ENCODE data around the gene UGDH. TPM values are rescaled to one million over a fixed set of nuclear protein-coding genes. Genes with fewer than 3 reads are reported as not detected.

UGDH gene
- total RNA-seq, 2 experiments from 2014 or later: 17.5 to 18.2 TPM

- H3K4me3 Mint-ChIP-seq: no peak overlapping the region
- H3K27me3 Mint-ChIP-seq: peaks cover 6% of the 10 kb centered on the region
- no peaks in the 10 kb centered on the region for H3K9me3 Mint-ChIP-seq
- no peak for DNase-seq
- POLR2A ChIA-PET: no interaction called here
- H3K4me1 Mint-ChIP-seq: no peaks in the 10 kb centered on the region
- peaks cover 10% of the 10 kb centered on the region for H3K36me3 Mint-ChIP-seq
- ATAC-seq (ENCODE audit: low read depth): no peak
- H3K27ac Mint-ChIP-seq: no peak overlapping the region
These were observed 29.1 kb downstream of the UGDH start for GRCh38 chr4:39497909-39498726.

- peaks cover 6% of the 10 kb centered on the region for H3K27me3 Mint-ChIP-seq
- H3K4me1 Mint-ChIP-seq: no peaks in the 10 kb centered on the region
- H3K9me3 Mint-ChIP-seq: no peaks in the 10 kb centered on the region
- peaks cover 6% of the 10 kb centered on the region for H3K36me3 Mint-ChIP-seq
- H3K4me3 Mint-ChIP-seq: no peak overlapping the region
- DNase-seq (no peak), ATAC-seq (ENCODE audit: low read depth) (no peak)
- H3K27ac Mint-ChIP-seq: no peak overlapping the region
- POLR2A ChIA-PET: no interaction called here
These were observed 31.6 kb downstream of the UGDH start for GRCh38 chr4:39495446-39496213.

- POLR2A ChIA-PET: no interaction called here
- H3K36me3 Mint-ChIP-seq: peaks cover 4% of the 10 kb centered on the region
- H3K27me3 Mint-ChIP-seq: peaks cover 6% of the 10 kb centered on the region
- no peak for DNase-seq
- H3K9me3 Mint-ChIP-seq: no peaks in the 10 kb centered on the region
- ATAC-seq (ENCODE audit: low read depth): no peak
- H3K4me3 Mint-ChIP-seq: no peak overlapping the region
- no peaks in the 10 kb centered on the region for H3K4me1 Mint-ChIP-seq
- no peak overlapping the region for H3K27ac Mint-ChIP-seq
These were observed 32.9 kb downstream of the UGDH start for GRCh38 chr4:39494354-39494753.

- Mint-ChIP-seq H3K9me3 (no peaks in the 10 kb centered on the region), H3K4me1 (no peaks in the 10 kb centered on the region), H3K36me3 (no peaks in the 10 kb centered on the region), H3K27ac (no peak overlapping the region), H3K27me3 (no peaks in the 10 kb centered on the region), H3K4me3 (no peak overlapping the region)
- POLR2A ChIA-PET: no interaction called here
- DNase-seq (no peak), ATAC-seq (ENCODE audit: low read depth) (no peak)
These were observed 36.9 kb downstream of the UGDH start for GRCh38 chr4:39490322-39490721.

GRCh38 chr4:39486221-39486804, 40.9 kb downstream of the UGDH start:
- no peaks in the 10 kb centered on the region for H3K27me3 Mint-ChIP-seq
- H3K27ac Mint-ChIP-seq: no peak overlapping the region
- ATAC-seq (ENCODE audit: low read depth): no peak
- H3K4me3 Mint-ChIP-seq: no peak overlapping the region
- no peaks in the 10 kb centered on the region for H3K36me3 Mint-ChIP-seq
- H3K9me3 Mint-ChIP-seq: no peaks in the 10 kb centered on the region
- POLR2A ChIA-PET: no interaction called here
- H3K4me1 Mint-ChIP-seq: no peaks in the 10 kb centered on the region
- no peak for DNase-seq

- Mint-ChIP-seq H3K36me3 (no peaks in the 10 kb centered on the region), H3K27me3 (no peaks in the 10 kb centered on the region), H3K4me1 (no peaks in the 10 kb centered on the region), H3K27ac (no peak overlapping the region), H3K4me3 (no peak overlapping the region), H3K9me3 (no peaks in the 10 kb centered on the region)
- POLR2A ChIA-PET: no interaction called here
- no peak for ATAC-seq (ENCODE audit: low read depth)
- no peak for DNase-seq
These were observed 42.5 kb downstream of the UGDH start for GRCh38 chr4:39484582-39485272.

- no peak for DNase-seq
- H3K27ac Mint-ChIP-seq: no peak overlapping the region
- no peak for ATAC-seq (ENCODE audit: low read depth)
- POLR2A ChIA-PET: interaction anchor here (0.6 kb wide), 1 partner anchor 244 kb away, joined by 3 read pairs; no protein-coding TSS in a partner anchor
- H3K4me3 Mint-ChIP-seq: no peak overlapping the region
- H3K27me3 Mint-ChIP-seq: no peaks in the 10 kb centered on the region
- H3K36me3 Mint-ChIP-seq: peaks cover under 1% of the 10 kb centered on the region
- H3K9me3 Mint-ChIP-seq: no peaks in the 10 kb centered on the region
- H3K4me1 Mint-ChIP-seq: no peaks in the 10 kb centered on the region
These were observed 46.1 kb downstream of the UGDH start for GRCh38 chr4:39480902-39481695.

GRCh38 chr4:39480251-39480650, 47.0 kb downstream of the UGDH start:
- Mint-ChIP-seq H3K4me3 (no peak overlapping the region), H3K4me1 (no peaks in the 10 kb centered on the region), H3K27me3 (no peaks in the 10 kb centered on the region), H3K36me3 (peaks cover 2% of the 10 kb centered on the region), H3K9me3 (no peaks in the 10 kb centered on the region), H3K27ac (no peak overlapping the region)
- DNase-seq (no peak), ATAC-seq (ENCODE audit: low read depth) (no peak)
- POLR2A ChIA-PET: interaction anchor here (0.6 kb wide), 1 partner anchor 244 kb away, joined by 3 read pairs; no protein-coding TSS in a partner anchor

GRCh38 chr4:39476187-39476895, 50.9 kb downstream of the UGDH start:
- no peaks in the 10 kb centered on the region for H3K27me3 Mint-ChIP-seq
- DNase-seq: no peak
- POLR2A ChIA-PET: no interaction called here
- H3K4me3 Mint-ChIP-seq: no peak overlapping the region
- no peaks in the 10 kb centered on the region for H3K4me1 Mint-ChIP-seq
- no peak overlapping the region for H3K27ac Mint-ChIP-seq
- peaks cover 7% of the 10 kb centered on the region for H3K36me3 Mint-ChIP-seq
- no peak for ATAC-seq (ENCODE audit: low read depth)
- H3K9me3 Mint-ChIP-seq: no peaks in the 10 kb centered on the region

- Mint-ChIP-seq H3K27ac (no peak overlapping the region), H3K27me3 (no peaks in the 10 kb centered on the region), H3K36me3 (peaks cover 7% of the 10 kb centered on the region), H3K4me1 (peaks cover 7% of the 10 kb centered on the region), H3K4me3 (no peak overlapping the region), H3K9me3 (no peaks in the 10 kb centered on the region)
- POLR2A ChIA-PET: no interaction called here
- ATAC-seq (ENCODE audit: low read depth) (no peak), DNase-seq (no peak)
These were observed 54.8 kb downstream of the UGDH start for GRCh38 chr4:39472396-39472795.

GRCh38 chr4:39470402-39470801, 56.8 kb downstream of the UGDH start:
- H3K27me3 Mint-ChIP-seq: no peaks in the 10 kb centered on the region
- peaks cover 7% of the 10 kb centered on the region for H3K36me3 Mint-ChIP-seq
- peaks cover 7% of the 10 kb centered on the region for H3K4me1 Mint-ChIP-seq
- no peak for DNase-seq
- POLR2A ChIA-PET: no interaction called here
- no peak for ATAC-seq (ENCODE audit: low read depth)
- no peak overlapping the region for H3K27ac Mint-ChIP-seq
- no peaks in the 10 kb centered on the region for H3K9me3 Mint-ChIP-seq
- H3K4me3 Mint-ChIP-seq: no peak overlapping the region

- Mint-ChIP-seq H3K36me3 (peaks cover 10% of the 10 kb centered on the region), H3K27me3 (no peaks in the 10 kb centered on the region), H3K27ac (no peak overlapping the region), H3K9me3 (no peaks in the 10 kb centered on the region), H3K4me1 (peaks cover 9% of the 10 kb centered on the region), H3K4me3 (no peak overlapping the region)
- DNase-seq (no peak), ATAC-seq (ENCODE audit: low read depth) (peak; percentile 54)
- POLR2A ChIA-PET: interaction anchor here (0.5 to 1.4 kb wide), 3 partner anchors 11 to 228 kb away, joined by 4 to 8 read pairs (median 5); partner anchors contain the start of genes LIAS, RPL9 and UBE2K
These were observed 57.7 kb downstream of the UGDH start for GRCh38 chr4:39469429-39470077.
